Measurements from ENCODE around the gene TMX2. TPM values are rescaled to one million over a fixed set of nuclear protein-coding genes. Genes with fewer than 3 reads are reported as not detected.

The TMX2 gene
- total RNA-seq, 1 experiment from 2014 or later: 91.3 TPM

GRCh38 chr11:57735619-57736298 lies 23.4 kb downstream of the TMX2 start:
- Histone ChIP-seq H3K79me2 (ENCODE audit: insufficient read depth, low read length) (no peaks in the 10 kb centered on the region), H3K14ac (ENCODE audit: insufficient read depth, low read length) (no peak overlapping the region), H2BK120ac (ENCODE audit: low read depth, low read length, poor library complexity, severe bottlenecking) (no peak overlapping the region), H3K4me2 (ENCODE audit: insufficient read depth, insufficient read length, low read length) (no peak overlapping the region), H2BK5ac (ENCODE audit: insufficient read length, low read length) (no peak overlapping the region), H4K8ac (replicated peaks; ENCODE audit: insufficient read length, low read depth, low read length) (no peak overlapping the region), H3K4ac (ENCODE audit: low read depth, low read length) (no peak overlapping the region), H3K23ac (ENCODE audit: insufficient read length, low read depth, low read length) (no peak overlapping the region), H2BK12ac (ENCODE audit: insufficient read length, low read depth, low read length) (no peak overlapping the region), H3K18ac (ENCODE audit: insufficient read length, low read depth, low read length) (no peak overlapping the region), H3K23me2 (ENCODE audit: insufficient read length, low read depth, low read length, poor library complexity, severe bottlenecking) (no peaks in the 10 kb centered on the region), H3K4me1 (ENCODE audit: insufficient read depth, low read length) (no peaks in the 10 kb centered on the region), H3K9me3 (ENCODE audit: control insufficient read depth, low read depth, low read length) (no peaks in the 10 kb centered on the region), H4K5ac (ENCODE audit: insufficient read length, low read depth, low read length) (no peak overlapping the region), H3K27me3 (ENCODE audit: insufficient read depth, low read length) (no peaks in the 10 kb centered on the region), H2BK20ac (ENCODE audit: low read depth, low read length, poor library complexity, severe bottlenecking) (no peak overlapping the region), H2AFZ (ENCODE audit: low read length) (no peak overlapping the region), H3K56ac (ENCODE audit: insufficient read length, low read depth, low read length) (no peak overlapping the region), H3T11ph (ENCODE audit: low read length) (no peak overlapping the region), H4K91ac (ENCODE audit: insufficient read length, low read depth, low read length) (no peak overlapping the region), H3K27ac (ENCODE audit: insufficient read length, low read depth, low read length) (no peak overlapping the region), H4K20me1 (ENCODE audit: control insufficient read depth, insufficient read depth, insufficient read length) (no peaks in the 10 kb centered on the region), H3K79me1 (ENCODE audit: insufficient read depth, low read depth, low read length, poor library complexity, severe bottlenecking) (no peaks in the 10 kb centered on the region), H2AK5ac (ENCODE audit: insufficient read length, low read length) (no peak overlapping the region), H2BK15ac (ENCODE audit: low read depth, low read length) (no peak overlapping the region), H3K9ac (ENCODE audit: extremely low read depth, insufficient read length, low read length) (no peak overlapping the region)
- peak overlapping the region; percentile 46 to 91 (median 60); a peak in 6 of 7 replicates for H3K27ac Mint-ChIP-seq
- peaks cover 15 to 16% of the 10 kb centered on the region in 2 experiments for H3K4me1 Mint-ChIP-seq
- H3K36me3 Mint-ChIP-seq (ENCODE audit: insufficient read depth in 1 of 3, low read depth in 3 of 3): peaks cover 15 to 39% (median 36%) of the 10 kb centered on the region in 3 experiments; a peak in 6 of 7 replicates
- H3K4me3 Mint-ChIP-seq: peak overlapping the region in 1 of 2 experiments; percentile 18; a peak in 1 of 5 replicates
- TF ChIP-seq CTCF (conservative IDR thresholded peaks at IDR 0.05): no peak
- H3K27me3 Mint-ChIP-seq (ENCODE audit: low read depth): no peaks in the 10 kb centered on the region
- no peak for DNase-seq
- no peaks in the 10 kb centered on the region for H3K9me3 Mint-ChIP-seq
- WGBS (ENCODE audit: extremely low coverage, insufficient read length, low lambda C conversion rate): no CpG with 5 or more reads among the region's 3 CpGs

Data from H9 (cell line).